Keratinocyte (primary cell): ENCODE measurements around the gene ZNF142. TPM values are rescaled to one million over a fixed set of nuclear protein-coding genes. Genes with fewer than 3 reads are reported as not detected.

Source experiments
- DNase-seq: peaks from one replicate; pipeline ENCODE4 v3.0.0-alpha.2; 2011; ENCODE audit warnings: low read depth, missing footprints, low spot score
- FAIRE-seq: peaks from 2 replicates; lab custom pipeline; 2011; peaks lifted over from hg19 to GRCh38; lab: Jason Lieb, UNC
- H2AFZ ChIP-seq: 2 replicates; pipeline ENCODE4 v1.6.0; 2012; ENCODE audit warnings: low read length, control low read depth, inconsistent platforms; ENCODE audit not compliant: control insufficient read depth
- H3K27ac ChIP-seq: 2 replicates; pipeline ENCODE4 v1.5.1; 2011; ENCODE audit warnings: low read length; ENCODE audit not compliant: control insufficient read depth, insufficient read depth
- H3K27me3 ChIP-seq: 3 replicates; pipeline ENCODE4 v1.6.0; 2011; ENCODE audit warnings: low read length; ENCODE audit not compliant: control insufficient read depth, insufficient read depth; ENCODE audit errors: extremely low read depth
- H3K36me3 ChIP-seq, 2 experiments: 2 replicates in 1 of 2; 3 replicates in 1 of 2; pipeline ENCODE4 v1.5.1; 2011; ENCODE audit warnings: low read length in 2 of 2, mild to moderate bottlenecking in 1 of 2; ENCODE audit not compliant: control insufficient read depth in 2 of 2, insufficient read depth in 2 of 2; ENCODE audit errors: extremely low read depth in 1 of 2
- H3K4me1 ChIP-seq: 3 replicates; pipeline ENCODE4 v1.5.1; 2011; ENCODE audit warnings: low read length; ENCODE audit not compliant: control insufficient read depth, insufficient read depth; ENCODE audit errors: extremely low read depth
- H3K4me2 ChIP-seq: 3 replicates; pipeline ENCODE4 v1.6.0; 2011; ENCODE audit warnings: low read depth, low read length; ENCODE audit not compliant: control insufficient read depth, insufficient read depth; ENCODE audit errors: extremely low read depth
- H3K4me3 ChIP-seq, 3 experiments: fragments of 200-600 bp in 1 of 3; sonication (generic) in 1 of 3; 2 replicates in 2 of 3; 3 replicates in 1 of 3; pipeline ENCODE4 v1.5.1; 2011 to 2016; ENCODE audit warnings: low read length in 3 of 3, mild to moderate bottlenecking in 3 of 3, control low read depth in 2 of 3, inconsistent platforms in 1 of 3, low read depth in 1 of 3, mixed read lengths in 1 of 3, mixed run types in 1 of 3, moderate library complexity in 1 of 3; ENCODE audit not compliant: control insufficient read depth in 2 of 3, insufficient read depth in 2 of 3; ENCODE audit errors: extremely low read depth in 1 of 3
- H3K79me2 ChIP-seq: 2 replicates; pipeline ENCODE4 v1.6.0; 2012; ENCODE audit warnings: low read length; ENCODE audit not compliant: control insufficient read depth, insufficient read depth
- H3K9ac ChIP-seq: 3 replicates; pipeline ENCODE4 v1.6.0; 2011; ENCODE audit warnings: low read length; ENCODE audit not compliant: control insufficient read depth, insufficient read depth; ENCODE audit errors: extremely low read depth
- H3K9me1 ChIP-seq: 3 replicates; pipeline ENCODE4 v1.6.0; 2011; ENCODE audit warnings: low read length; ENCODE audit not compliant: control insufficient read depth, insufficient read depth; ENCODE audit errors: extremely low read depth
- H3K9me3 ChIP-seq: 2 replicates; pipeline ENCODE4 v1.5.1; 2012; ENCODE audit warnings: low read depth, low read length; ENCODE audit not compliant: control insufficient read depth
- H4K20me1 ChIP-seq: 3 replicates; pipeline ENCODE4 v1.6.0; 2011; ENCODE audit warnings: low read length; ENCODE audit not compliant: control insufficient read depth, insufficient read depth; ENCODE audit errors: extremely low read depth
- EZH2 ChIP-seq: IDR thresholded peaks from one replicate; pipeline ENCODE4 v1.6.1; 2012; ENCODE audit warnings: inconsistent platforms, mild to moderate bottlenecking, low read length, moderate library complexity
- dilution Hi-C: fragments of 300-500 bp; cut with MboI; formaldehyde crosslinking; loops from one replicate; pipeline ENCODE4 v1.7.0; 2020; ENCODE audit warnings: low sequenced_read_pairs; ENCODE audit not compliant: extremely low pct_ligation_motif_present
- polyA plus RNA-seq, 5 experiments: library from polyadenylated mRNA; depleted of rRNA in 3 of 5; stranded (reverse) in 3 of 5; stranded (forward) in 1 of 5; unstranded in 1 of 5; fragments of >200 nt; gene quantifications; 1 replicate in 1 of 5; 2 replicates in 3 of 5; 3 replicates in 1 of 5; pipeline versions ENCODE4 v1.2.1 to v1.2.3, GENCODE V29; 2011 to 2012; ENCODE audit warnings: missing spikeins in 2 of 5, low read depth in 1 of 5, low replicate concordance in 1 of 5
- TF ChIP-seq, protein P1 (sequence below), 3 experiments: IDR thresholded peaks in 1 of 3; conservative IDR thresholded peaks in 1 of 3; optimal IDR thresholded peaks in 1 of 3; 2 replicates in 2 of 3; 3 replicates in 1 of 3; pipeline versions ENCODE3 to v1.5.1; 2011; ENCODE audit warnings: low read length in 3 of 3, mild to moderate bottlenecking in 3 of 3, moderate library complexity in 2 of 3, control low read depth in 1 of 3, inconsistent platforms in 1 of 3; ENCODE audit not compliant: insufficient read depth in 2 of 3; ENCODE audit errors: extremely low read depth in 1 of 3

The ZNF142 gene
- polyA plus RNA-seq, 1 donor (not counting 4 experiments of a cell fraction or from before 2014, with no cell fraction given) = 4.5 TPM

DNA sequence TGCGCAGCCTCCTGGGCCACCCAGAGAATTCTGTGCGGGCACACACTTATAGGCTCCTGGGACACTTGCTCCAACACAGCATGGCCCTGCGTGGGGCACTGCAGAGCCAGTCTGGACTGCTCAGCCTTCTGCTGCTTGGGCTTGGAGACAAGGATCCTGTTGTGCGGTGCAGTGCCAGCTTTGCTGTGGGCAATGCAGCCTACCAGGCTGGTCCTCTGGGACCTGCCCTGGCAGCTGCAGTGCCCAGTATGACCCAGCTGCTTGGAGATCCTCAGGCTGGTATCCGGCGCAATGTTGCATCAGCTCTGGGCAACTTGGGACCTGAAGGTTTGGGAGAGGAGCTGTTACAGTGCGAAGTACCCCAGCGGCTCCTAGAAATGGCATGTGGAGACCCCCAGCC is 39.5 kb upstream of the ZNF142 start:
- H2AFZ ChIP-seq = no peak overlapping the region
- no peaks in the 10 kb centered on the region for H3K9me1 ChIP-seq
- dilution Hi-C loops = no loop called here
- no peak overlapping the region for H3K4me2 ChIP-seq
- H3K4me3 ChIP-seq = no peak overlapping the region
- FAIRE-seq = no peak
- DNase-seq = no peak
- TF ChIP-seq, protein P1, sequence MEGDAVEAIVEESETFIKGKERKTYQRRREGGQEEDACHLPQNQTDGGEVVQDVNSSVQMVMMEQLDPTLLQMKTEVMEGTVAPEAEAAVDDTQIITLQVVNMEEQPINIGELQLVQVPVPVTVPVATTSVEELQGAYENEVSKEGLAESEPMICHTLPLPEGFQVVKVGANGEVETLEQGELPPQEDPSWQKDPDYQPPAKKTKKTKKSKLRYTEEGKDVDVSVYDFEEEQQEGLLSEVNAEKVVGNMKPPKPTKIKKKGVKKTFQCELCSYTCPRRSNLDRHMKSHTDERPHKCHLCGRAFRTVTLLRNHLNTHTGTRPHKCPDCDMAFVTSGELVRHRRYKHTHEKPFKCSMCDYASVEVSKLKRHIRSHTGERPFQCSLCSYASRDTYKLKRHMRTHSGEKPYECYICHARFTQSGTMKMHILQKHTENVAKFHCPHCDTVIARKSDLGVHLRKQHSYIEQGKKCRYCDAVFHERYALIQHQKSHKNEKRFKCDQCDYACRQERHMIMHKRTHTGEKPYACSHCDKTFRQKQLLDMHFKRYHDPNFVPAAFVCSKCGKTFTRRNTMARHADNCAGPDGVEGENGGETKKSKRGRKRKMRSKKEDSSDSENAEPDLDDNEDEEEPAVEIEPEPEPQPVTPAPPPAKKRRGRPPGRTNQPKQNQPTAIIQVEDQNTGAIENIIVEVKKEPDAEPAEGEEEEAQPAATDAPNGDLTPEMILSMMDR (optimal IDR thresholded peaks at IDR 0.05 in 1 of 3, IDR thresholded peaks at IDR 0.05 in 1 of 3, conservative IDR thresholded peaks at IDR 0.05 in 1 of 3; ENCODE audit: extremely low read depth in 1 of 3, insufficient read depth in 2 of 3, low read length in 3 of 3) = no peak
- no peak for TF ChIP-seq EZH2
- no peaks in the 10 kb centered on the region for H3K9me3 ChIP-seq
- H3K9ac ChIP-seq = no peak overlapping the region
- no peaks in the 10 kb centered on the region for H3K79me2 ChIP-seq
- no peaks in the 10 kb centered on the region for H3K27me3 ChIP-seq
- H4K20me1 ChIP-seq = no peaks in the 10 kb centered on the region
- no peaks in the 10 kb centered on the region for H3K4me1 ChIP-seq
- no peak overlapping the region for H3K27ac ChIP-seq
- H3K36me3 ChIP-seq = peaks cover 8 to 10% of the 10 kb centered on the region in 2 experiments

DNA sequence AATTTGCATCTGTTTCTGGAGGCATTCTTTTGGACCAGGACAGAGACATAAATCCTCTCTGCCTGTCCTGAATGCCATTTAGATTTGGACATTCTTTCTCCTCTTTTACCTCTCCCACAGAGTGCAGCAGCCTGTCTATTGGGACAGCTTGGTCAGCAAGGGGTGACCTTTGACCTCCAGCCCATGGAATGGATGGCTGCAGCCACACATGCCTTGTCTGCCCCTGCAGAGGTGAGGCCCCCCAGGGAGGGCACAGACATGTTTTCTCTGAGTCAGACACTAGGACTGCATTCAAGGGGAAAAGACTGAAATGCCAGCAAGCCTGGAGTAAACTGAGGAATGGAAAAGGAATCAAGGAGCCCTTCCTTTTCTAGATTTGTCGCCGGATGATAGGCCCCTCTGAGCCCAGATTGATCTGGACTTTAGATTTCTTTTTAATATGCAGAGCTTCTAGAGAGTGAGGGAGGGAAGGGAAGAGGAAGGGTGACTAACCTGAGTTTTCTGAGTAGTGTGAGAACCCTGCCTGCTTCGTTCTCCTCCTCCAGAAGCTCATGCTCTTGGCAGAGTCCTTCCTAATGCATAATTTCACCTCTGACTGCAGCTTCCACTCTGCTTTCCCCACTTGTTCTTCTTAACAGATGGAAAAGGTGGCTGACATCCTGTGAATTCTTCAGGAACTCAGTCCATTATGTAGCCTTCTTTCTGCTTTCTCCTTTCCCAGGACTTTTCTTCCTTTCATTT is 35.2 kb upstream of the ZNF142 start:
- Histone ChIP-seq H3K27me3 (no peaks in the 10 kb centered on the region), H3K27ac (no peak overlapping the region), H3K9me1 (no peaks in the 10 kb centered on the region), H3K4me3 (no peak overlapping the region), H3K4me1 (no peaks in the 10 kb centered on the region), H3K9ac (no peak overlapping the region), H3K4me2 (no peak overlapping the region), H3K36me3 (peaks cover 19 to 21% of the 10 kb centered on the region in 2 experiments), H3K9me3 (no peaks in the 10 kb centered on the region), H2AFZ (no peak overlapping the region), H4K20me1 (no peaks in the 10 kb centered on the region), H3K79me2 (no peaks in the 10 kb centered on the region)
- dilution Hi-C loops = no loop called here
- TF ChIP-seq EZH2 = no peak
- TF ChIP-seq, protein P1 (optimal IDR thresholded peaks at IDR 0.05 in 1 of 3, IDR thresholded peaks at IDR 0.05 in 1 of 3, conservative IDR thresholded peaks at IDR 0.05 in 1 of 3; ENCODE audit: extremely low read depth in 1 of 3, insufficient read depth in 2 of 3, low read length in 3 of 3) = no peak
- FAIRE-seq = no peak
- DNase-seq = no peak
